ENCODE measurements around the gene NUDCD2. TPM values are rescaled to one million over a fixed set of nuclear protein-coding genes. Genes with fewer than 3 reads are reported as not detected.

NUDCD2 gene
- total RNA-seq, 4 donors from 2014 or later = 8.9 to 13.2 (median 9.4) TPM

- no peak for TF ChIP-seq EP300 (IDR thresholded peaks at IDR 0.05)
- TF ChIP-seq POLR2A (IDR thresholded peaks at IDR 0.05) = no peak
- TF ChIP-seq CTCF (IDR thresholded peaks at IDR 0.05) = no peak
- TF ChIP-seq POLR2AphosphoS5 (IDR thresholded peaks at IDR 0.05) = no peak
- no peaks in the 10 kb centered on the region for H3K9me3 ChIP-seq
- no peaks in the 10 kb centered on the region for H3K4me1 ChIP-seq
- H3K36me3 ChIP-seq = no peaks in the 10 kb centered on the region
- no peak overlapping the region for H3K4me3 ChIP-seq
- no peaks in the 10 kb centered on the region for H3K27me3 ChIP-seq
- 81 to 83% methylated on average over 2 of the region's 2 CpGs for WGBS, 2 donors (ENCODE audit: low coverage in 1 of 2)
- H3K27ac ChIP-seq = no peak overlapping the region
- no peak for ATAC-seq
These were observed 15.5 kb upstream of the NUDCD2 start for GRCh38 chr5:163475411-163475810.

- WGBS, 2 donors (ENCODE audit: low coverage in 1 of 2) = 86 to 87% methylated on average over 3 of the region's 3 CpGs
- no peaks in the 10 kb centered on the region for H3K27me3 ChIP-seq
- H3K9me3 ChIP-seq = no peaks in the 10 kb centered on the region
- H3K4me1 ChIP-seq = no peaks in the 10 kb centered on the region
- H3K4me3 ChIP-seq = no peak overlapping the region
- no peaks in the 10 kb centered on the region for H3K36me3 ChIP-seq
- no peak for ATAC-seq
- no peak overlapping the region for H3K27ac ChIP-seq
- no peak for TF ChIP-seq POLR2AphosphoS5 (IDR thresholded peaks at IDR 0.05)
- no peak for TF ChIP-seq POLR2A (IDR thresholded peaks at IDR 0.05)
- TF ChIP-seq CTCF (IDR thresholded peaks at IDR 0.05) = peak; percentile 26 to 47 (median 34)
These were observed 13.8 kb upstream of the NUDCD2 start for GRCh38 chr5:163473635-163474243.

DNA sequence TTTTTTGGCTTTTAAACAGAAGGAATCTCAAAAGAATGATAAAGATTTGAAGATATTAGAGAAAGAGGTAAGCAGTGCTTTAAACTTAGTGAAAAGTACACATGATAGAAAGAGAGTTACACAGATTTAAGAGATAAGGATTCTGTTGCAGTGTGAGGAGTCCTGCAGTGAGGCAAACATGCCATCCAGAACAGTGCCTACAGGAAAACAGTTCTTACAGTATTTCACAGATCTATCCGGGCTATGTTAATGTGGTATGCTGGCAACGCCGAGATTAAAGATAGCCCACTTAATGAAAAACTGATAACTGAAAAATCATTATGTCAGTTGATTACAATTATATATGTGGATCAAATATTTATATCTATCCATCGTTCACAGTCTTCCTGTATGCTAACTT is 7.8 kb upstream of the NUDCD2 start:
- TF ChIP-seq POLR2AphosphoS5 (IDR thresholded peaks at IDR 0.05) (no peak), CTCF (IDR thresholded peaks at IDR 0.05) (no peak)
- no peaks in the 10 kb centered on the region for H3K4me1 ChIP-seq
- H3K27me3 ChIP-seq = no peaks in the 10 kb centered on the region
- ATAC-seq = no peak
- no peaks in the 10 kb centered on the region for H3K9me3 ChIP-seq
- no peak overlapping the region for H3K4me3 ChIP-seq
- H3K36me3 ChIP-seq = no peaks in the 10 kb centered on the region
- no peak overlapping the region for H3K27ac ChIP-seq
- 83% methylated on average over 4 of the region's 4 CpGs for WGBS, 2 donors (ENCODE audit: low coverage in 1 of 2)

GRCh38 chr5:163463063-163463435 is 3.1 kb upstream of the NUDCD2 start:
- Histone ChIP-seq H3K36me3 (no peaks in the 10 kb centered on the region), H3K4me1 (peaks cover 0 to 30% (median 19%) of the 10 kb centered on the region in 3 donors), H3K27me3 (no peaks in the 10 kb centered on the region), H3K4me3 (no peak overlapping the region), H3K9me3 (no peaks in the 10 kb centered on the region), H3K27ac (no peak overlapping the region)
- no peak for ATAC-seq
- no peak for TF ChIP-seq POLR2A (IDR thresholded peaks at IDR 0.05)
- no peak for TF ChIP-seq CTCF (IDR thresholded peaks at IDR 0.05)

GRCh38 chr5:163460562-163461171 is 765 bp upstream of the NUDCD2 start, which contains the start of gene HMMR:
TSS of gene HMMR (plus strand) at chr5:163460632. CDS start at chr5:163460693, 61 bp downstream.
- ATAC-seq = no peak
- H3K9me3 ChIP-seq = no peaks in the 10 kb centered on the region
- TF ChIP-seq CTCF (IDR thresholded peaks at IDR 0.05) (no peak), EP300 (IDR thresholded peaks at IDR 0.05) (no peak), POLR2AphosphoS5 (IDR thresholded peaks at IDR 0.05) (no peak), POLR2A (IDR thresholded peaks at IDR 0.05) (no peak)
- peaks cover 0 to 42% (median 20%) of the 10 kb centered on the region in 3 donors for H3K4me1 ChIP-seq
- H3K4me3 ChIP-seq = peak within 1 kb of the TSS; percentile 69 to 86
- H3K36me3 ChIP-seq = peaks cover 0 to 6% of the 10 kb centered on the region in 2 donors
- WGBS, 2 donors (ENCODE audit: low coverage in 1 of 2) = 0% methylated on average over 21 to 22 of the region's 23 CpGs
- H3K27me3 ChIP-seq = no peaks in the 10 kb centered on the region
- peak within 1 kb of the TSS; percentile 90 to 97 (median 94) for H3K27ac ChIP-seq
